Tibial artery (tissue), 4 donors: Measurements from ENCODE around the gene PARP16.
"Not testable (repeated sequence)": the region's sequence is repeated elsewhere in the genome, so short reads cannot be mapped to it uniquely, and the experiment has no call there.

Source experiments
- DNase-seq, 2 donors: peaks; one replicate each; pipeline ENCODE4 v3.0.0-alpha.2; 2019
- H3K27ac ChIP-seq, 2 donors: fragments of 200-600 bp; sonication (generic) in 1 of 2; 1 replicate in 1 of 2; 2 replicates in 1 of 2; pipeline ENCODE4 v1.5.1; 2018 to 2019; ENCODE audit warnings: mild to moderate bottlenecking in 1 of 2
- H3K27me3 ChIP-seq, 2 donors: fragments of 200-600 bp; sonication (generic) in 1 of 2; one replicate each; pipeline versions ENCODE4 v1.5.1 to v1.6.0; 2016 to 2019
- H3K36me3 ChIP-seq, 3 donors: fragments of 200-600 bp; sonication (generic) in 2 of 3; one replicate each; pipeline ENCODE4 v1.5.1; 2016 to 2019; ENCODE audit warnings: mild to moderate bottlenecking in 2 of 3
- H3K4me1 ChIP-seq, 4 donors: fragments of 200-600 bp; sonication (generic) in 2 of 4; 1 replicate in 3 of 4; 2 replicates in 1 of 4; pipeline ENCODE4 v1.5.1; 2016 to 2019
- H3K4me3 ChIP-seq, 2 donors: fragments of 200-600 bp; sonication (generic) in 1 of 2; 1 replicate in 1 of 2; 2 replicates in 1 of 2; pipeline ENCODE4 v1.5.1; 2018 to 2019; ENCODE audit warnings: mild to moderate bottlenecking in 2 of 2
- H3K9me3 ChIP-seq, 3 donors: fragments of 200-600 bp; sonication (generic) in 1 of 3; one replicate each; pipeline ENCODE4 v1.5.1; 2016 to 2019
- CTCF ChIP-seq, 2 experiments: fragments of 200-600 bp in 1 of 2; fragments of 450-650 bp in 1 of 2; IDR thresholded peaks; one replicate each; pipeline ENCODE4 v1.5.1; 2017 to 2019; ENCODE audit warnings: antibody characterized with exemption in 2 of 2, mild to moderate bottlenecking in 1 of 2, moderate library complexity in 1 of 2
- intact Hi-C: fragments of 100-400 bp; cut with DNase I; formaldehyde crosslinking; loops from one replicate; pipeline ENCODE4 v1.15.0; 2023; ENCODE audit warnings: low total_unique reads

Gene PARP16

GRCh38 chr15:65278480-65278879, 8.2 kb downstream of the PARP16 start:
- no peak overlapping the region for H3K4me3 ChIP-seq
- peaks cover 0 to 12% (median 0%) of the 10 kb centered on the region in 4 donors for H3K4me1 ChIP-seq
- no peak for TF ChIP-seq CTCF (IDR thresholded peaks at IDR 0.05)
- intact Hi-C loops = loop anchor here (10.0 kb wide), 1 partner anchor 254 kb away; the partner anchor contains the start of gene MTFMT
- H3K9me3 ChIP-seq = no peaks in the 10 kb centered on the region
- H3K27ac ChIP-seq = no peak overlapping the region
- peaks cover 0 to 5% (median 0%) of the 10 kb centered on the region in 3 donors for H3K36me3 ChIP-seq
- no peaks in the 10 kb centered on the region for H3K27me3 ChIP-seq
- no peak for DNase-seq

- no peak for TF ChIP-seq CTCF (IDR thresholded peaks at IDR 0.05)
- H3K27me3 ChIP-seq = no peaks in the 10 kb centered on the region
- peaks cover 0 to 4% (median 0%) of the 10 kb centered on the region in 4 donors for H3K4me1 ChIP-seq
- H3K36me3 ChIP-seq = no peaks in the 10 kb centered on the region
- intact Hi-C loops = loop anchor here (10.0 kb wide), 1 partner anchor 252 kb away; the partner anchor contains the start of gene MTFMT
- no peak for DNase-seq
- H3K27ac ChIP-seq = no peak overlapping the region
- no peak overlapping the region for H3K4me3 ChIP-seq
- H3K9me3 ChIP-seq = no peaks in the 10 kb centered on the region
These were observed 9.7 kb downstream of the PARP16 start for GRCh38 chr15:65277015-65277414.

- H3K36me3 ChIP-seq = no peaks in the 10 kb centered on the region
- TF ChIP-seq CTCF (IDR thresholded peaks at IDR 0.05) = no peak
- H3K4me1 ChIP-seq = peaks cover 0 to 8% (median 0%) of the 10 kb centered on the region in 4 donors
- H3K27me3 ChIP-seq = no peaks in the 10 kb centered on the region
- H3K4me3 ChIP-seq = no peak overlapping the region
- H3K9me3 ChIP-seq = no peaks in the 10 kb centered on the region
- no peak overlapping the region for H3K27ac ChIP-seq
- intact Hi-C loops = loop anchor here (10.0 kb wide), 1 partner anchor 251 kb away; the partner anchor contains the start of gene MTFMT
- no peak for DNase-seq
These were observed 11.0 kb downstream of the PARP16 start for GRCh38 chr15:65275728-65276126.

- intact Hi-C loops = loop anchor here (10.0 kb wide), 1 partner anchor 250 kb away; the partner anchor contains the start of gene MTFMT
- Histone ChIP-seq H3K27me3 (no peaks in the 10 kb centered on the region), H3K4me1 (peaks cover 0 to 10% (median 0%) of the 10 kb centered on the region in 4 donors), H3K4me3 (no peak overlapping the region), H3K36me3 (peaks cover 0 to 4% (median 0%) of the 10 kb centered on the region in 3 donors), H3K27ac (no peak overlapping the region), H3K9me3 (no peaks in the 10 kb centered on the region)
- no peak for TF ChIP-seq CTCF (IDR thresholded peaks at IDR 0.05)
- no peak for DNase-seq
These were observed 11.5 kb downstream of the PARP16 start for GRCh38 chr15:65275104-65275727.

GRCh38 chr15:65270811-65271545, 15.7 kb downstream of the PARP16 start:
- TF ChIP-seq CTCF (IDR thresholded peaks at IDR 0.05) = peak; percentile 63 to 65
- H3K9me3 ChIP-seq, H3K27ac ChIP-seq, H3K4me1 ChIP-seq, H3K4me3 ChIP-seq, H3K27me3 ChIP-seq: not testable (repeated sequence)
- peaks cover 0 to 34% (median 5%) of the 10 kb centered on the region in 3 donors for H3K36me3 ChIP-seq
- DNase-seq = peak; percentile 78 to 79
- intact Hi-C loops = loop anchor here (10.0 kb wide), 1 partner anchor 246 kb away; the partner anchor contains the start of gene MTFMT
